EH (cell line): Measurements from ENCODE around the gene HRG.
"Not testable (repeated sequence)": the region's sequence is repeated elsewhere in the genome, so short reads cannot be mapped to it uniquely, and the experiment has no call there.

Experiments
- DNase-seq: peaks from one replicate; pipeline ENCODE4 v3.0.0-alpha.2; 2015; ENCODE audit warnings: low read depth

Gene HRG

DNA sequence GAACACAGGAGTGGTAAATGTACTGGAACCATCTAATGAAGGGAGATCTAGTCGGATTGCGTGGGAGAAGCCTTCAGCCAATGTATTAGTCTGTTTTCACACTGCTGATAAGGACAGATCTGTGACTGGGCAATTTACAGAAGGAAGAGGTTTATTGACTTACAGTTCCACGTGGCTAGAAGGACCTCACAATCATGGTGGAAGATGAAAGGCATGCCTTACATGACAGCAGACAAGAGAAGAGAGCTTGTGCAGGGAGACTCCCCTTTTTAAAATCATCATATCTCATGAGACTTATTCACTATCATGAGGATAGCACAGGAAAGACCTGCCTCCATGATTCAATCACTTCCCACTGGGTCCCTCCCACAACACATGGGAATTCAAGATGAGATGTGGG lies 17.0 kb downstream of the HRG start:
- no peak for DNase-seq

DNA sequence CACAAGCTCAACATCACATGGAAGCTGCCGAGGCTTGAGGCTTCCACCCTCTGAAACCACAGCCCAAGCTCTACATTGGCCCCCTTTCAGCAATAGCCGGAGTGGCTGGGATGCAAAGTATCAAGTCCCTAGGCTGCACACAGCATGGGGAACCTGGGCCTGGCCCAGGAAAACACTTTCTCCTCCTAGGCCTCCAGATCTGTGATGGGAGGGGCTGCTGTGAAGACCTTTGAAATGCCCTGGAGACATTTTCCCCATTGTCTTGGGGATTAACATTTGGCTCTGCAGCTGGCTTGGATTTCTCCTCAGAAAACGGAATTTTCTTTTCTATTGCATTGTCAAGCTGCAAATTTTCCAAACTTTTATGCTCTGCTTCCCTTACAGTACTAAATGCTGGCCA lies 18.2 kb downstream of the HRG start:
- no peak for DNase-seq

DNA sequence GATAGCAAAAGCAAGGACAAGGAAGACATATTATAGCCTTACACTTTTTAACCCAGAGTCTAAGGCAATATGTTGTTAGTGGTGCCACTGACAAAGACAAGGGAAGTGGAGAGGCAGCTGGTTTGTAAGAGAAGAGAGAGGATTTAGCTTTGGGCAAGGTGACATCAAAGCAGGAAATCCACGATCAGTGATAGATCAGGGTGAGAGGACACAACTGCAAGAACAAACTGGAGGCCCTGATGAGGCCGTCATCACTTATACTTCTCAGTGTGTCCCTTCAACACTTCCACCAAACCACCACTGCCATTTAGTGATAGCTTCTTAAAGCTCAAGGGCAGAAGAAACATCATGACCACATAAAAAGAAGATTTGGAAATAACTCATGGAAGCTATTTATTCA lies 20.7 kb downstream of the HRG start:
- DNase-seq: not testable (repeated sequence)

DNA sequence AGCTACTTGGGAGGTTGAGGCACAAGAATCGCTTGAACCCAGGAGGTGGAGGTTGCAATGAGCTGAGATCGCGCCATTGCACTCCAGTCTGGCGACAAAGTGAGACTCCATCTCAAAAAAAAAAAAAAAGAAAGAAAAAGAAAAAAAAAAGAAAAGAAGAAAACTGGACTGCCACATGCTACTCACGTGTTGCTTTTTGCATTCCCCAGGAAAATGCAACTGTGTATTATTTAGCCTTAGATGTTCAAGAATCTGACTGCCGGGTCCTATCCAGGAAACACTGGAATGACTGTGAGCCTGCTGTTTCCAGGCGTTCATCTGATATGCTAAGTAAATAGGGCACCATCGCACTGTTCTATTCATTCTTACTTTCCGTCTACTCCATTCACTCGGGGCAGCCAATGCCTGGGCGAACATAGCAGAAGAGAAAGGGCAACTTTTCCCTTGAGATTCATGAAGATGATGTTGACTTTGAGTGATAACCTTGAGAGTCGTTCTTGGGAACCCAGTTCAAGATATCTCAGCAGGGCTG lies 21.4 kb downstream of the HRG start:
- no peak for DNase-seq

DNA sequence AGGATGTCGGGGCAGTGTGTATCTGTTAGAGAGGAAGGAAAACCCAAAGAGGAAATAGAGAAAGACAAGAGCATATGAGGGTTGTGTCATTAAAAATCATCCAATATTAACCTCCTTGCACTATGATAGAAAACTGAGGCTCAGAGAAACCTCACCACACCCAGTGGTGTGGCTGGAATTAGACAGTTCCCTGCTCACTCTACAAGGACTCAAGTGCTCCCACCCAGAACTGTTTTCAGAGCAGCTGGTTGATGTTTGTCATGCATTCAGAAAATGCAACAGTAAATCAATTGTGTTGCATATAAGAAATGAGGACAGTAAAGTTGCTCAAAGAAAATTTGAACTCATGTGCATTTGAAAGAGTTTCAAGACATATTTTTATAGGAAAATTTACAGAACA lies 24.5 kb downstream of the HRG start:
- DNase-seq: not testable (repeated sequence)

DNA sequence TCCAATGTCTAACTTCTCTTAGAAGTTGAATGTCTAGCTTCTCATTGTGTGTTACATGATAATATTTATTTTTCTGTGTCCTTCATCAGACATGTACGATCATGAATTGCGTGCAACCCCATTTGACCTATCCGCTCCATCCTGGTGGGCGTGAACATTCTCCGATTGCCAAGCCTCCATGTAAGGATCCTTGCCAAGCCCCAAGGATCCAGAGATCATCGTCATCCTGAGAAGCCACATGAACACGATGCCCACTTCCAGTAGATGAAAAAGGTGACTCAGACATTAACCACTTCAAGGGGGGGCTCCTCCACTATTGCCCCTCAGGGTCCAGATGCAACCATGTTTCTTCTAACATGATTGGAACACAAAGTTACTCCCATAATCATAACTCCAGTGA lies 25.9 kb downstream of the HRG start:
- DNase-seq: no peak

DNA sequence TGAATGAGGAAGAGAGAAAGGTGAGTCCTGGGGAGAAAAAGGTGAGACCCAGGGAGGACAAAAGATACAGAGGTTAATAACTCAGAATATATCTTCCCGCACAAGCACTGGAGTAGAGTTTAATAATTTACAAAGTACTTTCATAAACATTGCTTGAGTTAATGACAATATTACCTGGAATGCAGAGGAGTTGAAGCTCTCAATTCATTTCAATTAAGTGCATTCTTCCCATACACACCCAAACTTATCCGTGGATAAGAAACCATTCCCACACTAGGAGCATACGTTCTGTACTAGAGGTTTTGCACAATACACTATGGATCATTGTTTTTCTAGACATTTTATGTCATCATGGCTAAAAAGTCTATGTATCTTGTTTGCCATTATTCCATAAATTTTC lies 28.0 kb downstream of the HRG start:
- no peak for DNase-seq

DNA sequence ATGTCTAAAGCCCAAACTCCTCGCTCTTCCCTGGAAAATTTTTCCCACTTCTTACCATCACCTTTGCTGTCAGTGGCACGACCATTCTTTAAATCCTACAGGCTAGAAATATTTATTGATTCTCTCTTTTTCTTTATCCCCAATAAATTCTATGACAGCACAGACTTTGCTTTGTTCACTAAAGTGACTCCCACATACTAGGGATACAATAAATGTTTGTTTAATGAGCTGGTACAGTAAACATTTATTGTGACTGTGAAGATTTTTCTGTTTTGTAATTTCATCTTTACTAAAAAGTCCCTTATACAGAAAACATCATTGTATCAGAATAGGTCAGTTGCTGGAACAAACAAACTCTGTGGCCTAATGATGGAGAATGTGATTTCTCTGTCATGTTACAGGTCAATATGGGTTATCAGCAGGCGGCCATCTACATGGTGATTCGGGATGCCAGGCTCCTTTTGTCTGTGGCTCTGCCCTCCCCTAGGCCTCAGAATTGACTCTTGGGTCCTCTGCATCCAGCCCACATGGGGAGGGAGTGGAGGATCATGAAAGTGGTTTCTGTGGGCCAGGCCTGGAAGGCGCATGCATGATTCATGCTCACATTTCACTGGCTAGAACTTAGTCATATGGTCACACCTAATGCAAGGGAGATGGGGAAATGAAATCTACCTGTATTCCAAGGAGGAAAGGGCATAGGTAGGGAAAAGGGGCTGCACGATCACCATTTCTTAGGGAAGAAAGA lies 28.6 kb downstream of the HRG start:
- DNase-seq: no peak

DNA sequence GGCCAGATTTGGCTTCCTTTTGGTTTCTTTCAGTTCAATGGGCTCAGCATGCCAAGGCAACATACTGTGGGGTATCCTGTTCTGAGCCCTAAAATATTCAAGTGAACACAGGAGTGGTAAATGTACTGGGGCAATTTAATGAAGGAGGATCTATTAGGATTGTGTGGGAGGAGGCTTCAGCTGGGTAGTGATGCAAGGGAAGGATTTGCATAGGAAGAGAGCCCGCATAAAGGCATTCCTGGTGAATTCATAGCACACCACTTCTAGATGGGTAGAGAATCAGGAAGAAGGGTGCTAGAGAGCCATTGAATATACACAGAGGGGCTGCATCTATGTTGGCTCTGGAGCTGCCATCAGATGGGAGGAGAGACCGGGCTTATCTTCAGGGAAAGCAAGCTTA lies 30.7 kb downstream of the HRG start:
- no peak for DNase-seq

DNA sequence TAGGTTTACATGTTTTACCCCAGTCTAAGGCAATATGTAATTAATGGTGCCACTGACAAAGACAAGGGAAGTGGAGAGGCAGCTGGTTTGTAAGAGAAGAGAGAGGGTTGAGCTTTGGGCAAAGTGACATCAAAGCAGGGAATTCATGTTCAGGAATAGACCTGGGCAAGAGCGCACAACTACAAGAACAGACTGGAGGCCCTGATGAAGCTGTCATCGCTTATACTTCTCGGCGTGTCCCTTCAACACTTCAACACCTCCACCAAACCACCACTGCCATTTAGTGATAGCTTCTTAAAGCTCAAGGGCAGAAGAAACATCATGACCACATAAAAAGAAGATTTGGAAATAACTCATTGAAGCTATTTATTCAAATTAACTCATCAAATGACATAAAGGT lies 31.7 kb downstream of the HRG start:
- DNase-seq: no peak

DNA sequence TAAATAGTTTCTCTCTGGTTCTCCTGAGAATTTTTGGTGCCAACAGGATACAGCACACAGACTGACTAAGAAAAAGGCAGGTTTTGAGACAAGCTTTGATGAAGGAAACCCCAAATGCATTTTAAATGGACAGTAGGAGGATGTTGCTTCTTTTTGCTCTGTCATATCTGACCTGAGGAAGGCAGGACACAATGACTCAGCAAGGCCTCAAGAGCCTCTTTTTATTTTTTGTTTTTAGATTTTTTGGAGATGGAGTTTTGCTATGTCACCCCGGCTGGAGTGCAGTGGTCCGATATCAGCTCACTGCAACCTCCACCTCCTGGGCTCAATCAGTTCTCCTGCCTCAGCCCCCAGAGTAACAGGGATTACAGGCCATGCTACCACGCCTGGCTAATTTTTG lies 34.5 kb downstream of the HRG start:
- peak; percentile 6 for DNase-seq

DNA sequence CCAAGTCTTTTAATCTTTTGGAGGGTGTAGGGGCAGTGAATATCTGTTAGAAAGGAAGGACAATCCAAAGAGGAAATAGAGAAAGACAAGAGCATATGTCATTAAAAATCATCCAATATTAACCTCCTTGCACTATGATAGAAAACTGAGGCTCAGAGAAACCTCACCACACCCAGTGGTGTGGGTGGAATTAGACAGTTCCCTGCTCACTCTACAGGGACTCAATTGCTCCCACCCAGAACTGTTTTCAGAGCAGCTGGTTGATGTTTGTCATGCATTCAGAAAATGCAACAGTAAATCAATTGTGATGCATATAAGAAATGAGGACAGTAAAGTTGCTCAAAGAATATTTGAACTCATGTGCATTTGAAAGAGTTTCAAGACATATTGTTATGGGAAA lies 36.6 kb downstream of the HRG start:
- DNase-seq: not testable (repeated sequence)

DNA sequence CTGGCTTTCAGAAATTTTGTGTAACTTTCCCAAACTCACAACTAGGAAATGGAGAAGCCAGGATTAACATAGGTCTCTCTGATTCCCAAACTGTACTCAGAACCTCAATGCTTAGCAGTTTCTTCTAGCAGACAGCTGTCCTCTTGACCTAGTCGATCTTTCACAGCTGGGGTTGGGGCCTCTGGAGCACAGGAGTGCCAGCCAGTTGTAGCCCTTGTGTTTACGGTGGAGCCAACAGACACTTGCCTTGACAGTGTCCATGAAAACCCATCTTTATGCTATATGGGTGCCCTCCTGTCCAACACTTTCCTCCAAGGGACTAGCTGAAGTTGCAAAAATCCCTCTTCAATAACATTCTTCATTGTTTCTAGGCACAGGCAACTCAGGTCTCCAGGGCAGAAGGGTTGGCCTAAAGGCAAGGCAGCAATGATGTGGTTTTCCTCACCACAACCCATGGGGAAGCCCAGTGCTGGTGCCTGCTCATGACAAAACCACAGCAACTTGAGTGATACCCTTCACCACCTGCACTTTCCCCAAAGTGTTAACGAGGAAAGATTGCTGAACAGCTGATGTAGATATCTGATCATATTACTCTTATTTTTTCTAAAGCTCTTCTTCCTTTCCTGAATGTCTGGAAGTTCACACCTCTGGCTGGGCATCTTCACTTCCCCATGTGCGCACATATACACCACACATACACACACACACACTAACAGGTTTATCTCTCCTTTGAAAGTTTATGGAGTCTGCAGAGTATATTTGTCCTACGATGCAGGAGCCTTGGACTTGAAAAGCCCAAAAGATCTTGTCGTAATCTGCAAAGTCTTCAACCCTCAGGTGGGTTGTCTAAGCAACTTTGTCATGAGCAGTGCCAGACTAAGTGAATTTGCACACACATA lies 40.3 kb downstream of the HRG start:
- DNase-seq: no peak

DNA sequence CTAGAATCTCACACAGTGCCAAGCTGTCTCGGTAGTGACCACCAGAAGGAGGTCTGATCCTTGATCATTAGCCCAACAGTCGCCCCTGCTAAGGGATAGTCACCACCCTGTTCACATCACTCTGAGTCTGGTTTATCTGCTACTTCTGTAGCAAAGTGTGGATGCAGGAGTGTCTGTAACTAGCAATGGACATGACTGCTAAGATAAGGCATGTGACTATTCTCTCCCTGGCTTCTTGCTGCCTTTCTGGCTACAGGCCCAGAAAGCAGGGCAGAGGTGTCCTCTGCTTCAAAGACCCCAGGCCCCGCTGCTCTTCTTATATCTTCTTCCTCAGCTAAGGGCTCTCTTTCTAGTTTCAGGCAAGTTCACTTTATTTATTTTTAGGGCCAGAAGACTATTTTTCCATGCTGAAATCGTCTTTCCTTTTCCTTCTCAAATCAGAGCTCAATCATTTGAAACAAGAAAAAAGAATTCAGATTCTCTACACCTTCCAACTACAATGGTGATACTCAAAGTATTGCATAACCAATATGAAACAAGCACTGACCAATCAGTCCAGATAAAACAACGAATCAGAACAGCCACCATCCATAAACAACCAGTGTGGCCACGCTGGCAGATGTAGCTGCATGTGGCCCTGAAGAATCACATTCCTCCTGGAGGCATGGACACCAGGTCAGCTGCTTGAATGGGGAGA lies 43.3 kb downstream of the HRG start:
- DNase-seq: no peak

DNA sequence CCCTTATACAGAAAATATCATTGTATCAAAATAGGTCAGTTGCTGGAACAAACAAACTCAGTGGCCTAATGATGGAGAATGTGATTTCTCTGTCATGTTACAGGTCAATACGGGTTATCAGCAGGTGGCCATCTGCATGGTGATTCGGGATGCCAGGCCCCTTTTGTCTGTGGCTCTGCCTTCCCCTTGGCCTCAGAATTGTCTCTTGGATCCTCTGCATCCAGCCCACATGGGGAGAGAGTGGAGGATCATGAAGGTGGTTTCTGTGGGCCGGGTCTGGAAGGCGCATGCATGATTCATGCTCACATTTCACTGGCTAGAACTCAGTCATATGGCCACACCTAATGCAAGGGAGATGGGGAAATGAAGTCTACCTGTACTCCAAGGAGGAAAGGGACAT lies 44.9 kb downstream of the HRG start:
- DNase-seq: not testable (repeated sequence)

DNA sequence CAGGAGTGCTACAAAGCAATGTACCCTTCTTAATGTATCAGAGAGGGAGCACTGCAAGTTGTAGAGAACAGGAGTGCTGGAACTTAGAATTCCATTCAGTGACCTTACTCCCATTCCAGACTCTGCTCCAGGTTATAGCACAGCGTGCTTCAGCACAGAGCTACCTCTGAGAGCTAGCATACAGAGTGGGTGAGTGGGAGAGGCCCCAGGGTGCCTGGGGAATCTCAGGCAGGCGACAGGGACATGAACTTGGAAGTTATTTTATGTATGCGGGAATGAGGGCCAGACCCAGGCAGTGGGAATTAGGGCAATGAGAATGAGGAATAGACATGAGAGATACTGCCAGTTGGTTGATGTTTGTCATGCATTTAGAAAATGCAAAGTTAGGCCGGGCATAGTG lies 47.7 kb downstream of the HRG start:
- no peak for DNase-seq

DNA sequence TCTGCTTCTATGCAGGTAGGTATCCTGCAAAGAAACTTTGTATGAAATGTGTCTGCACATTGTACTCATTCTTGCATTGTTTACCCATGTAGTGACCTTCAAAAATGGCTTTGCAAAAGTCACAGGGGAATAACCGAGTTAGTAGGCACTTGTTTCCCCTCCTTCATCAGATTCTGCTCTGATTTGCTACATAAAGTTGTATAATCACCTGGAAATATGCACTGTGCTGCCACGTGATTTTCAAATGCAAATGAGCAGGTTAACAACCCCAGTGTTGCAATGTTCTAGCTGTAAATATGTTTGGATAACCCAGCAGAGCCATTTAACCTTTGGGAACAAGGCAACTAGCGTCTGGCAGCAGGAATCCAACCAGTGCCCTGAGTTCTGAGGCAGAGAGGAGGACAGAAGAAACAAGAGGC lies 51.2 kb downstream of the HRG start, which contains the start of gene KNG1:
TSS of gene KNG1 (plus strand) at position 321 of the 419 bp plus-strand sequence. CDS start 184 bp downstream, outside the sequence.
- DNase-seq: no peak

DNA sequence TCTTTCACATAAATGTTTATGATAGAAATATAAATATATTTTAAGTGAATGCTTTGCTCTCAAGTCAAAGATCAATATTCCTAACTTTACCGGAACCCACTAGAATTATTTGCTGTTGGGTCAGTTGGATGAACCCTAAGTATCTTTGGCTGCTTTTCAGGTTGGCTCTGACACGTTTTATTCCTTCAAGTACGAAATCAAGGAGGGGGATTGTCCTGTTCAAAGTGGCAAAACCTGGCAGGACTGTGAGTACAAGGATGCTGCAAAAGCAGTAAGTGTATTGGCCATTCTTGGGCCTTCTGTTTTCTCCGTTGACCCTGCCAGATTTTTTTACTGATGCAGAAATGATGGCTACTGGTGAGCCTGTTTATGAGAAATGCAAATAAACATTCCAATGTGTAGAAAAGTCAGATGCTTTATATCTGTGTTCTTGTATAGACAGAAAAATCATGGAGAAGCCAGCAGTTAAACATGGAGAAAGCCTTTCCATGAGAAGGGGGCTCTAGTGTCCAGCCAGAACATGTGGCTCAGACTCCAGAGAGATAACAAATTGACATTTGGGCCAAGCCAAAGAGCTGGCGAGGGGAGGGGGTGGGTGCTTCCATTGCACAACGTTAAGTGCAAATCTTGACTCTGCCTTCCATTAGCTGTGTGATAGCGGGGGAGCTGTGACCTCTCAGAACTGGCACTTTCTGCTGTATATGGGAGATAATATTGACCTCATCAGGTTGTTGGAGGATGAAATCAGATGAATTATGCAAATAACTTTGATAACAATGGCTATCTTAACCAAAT lies 54.3 kb downstream of the HRG start:
- no peak for DNase-seq

DNA sequence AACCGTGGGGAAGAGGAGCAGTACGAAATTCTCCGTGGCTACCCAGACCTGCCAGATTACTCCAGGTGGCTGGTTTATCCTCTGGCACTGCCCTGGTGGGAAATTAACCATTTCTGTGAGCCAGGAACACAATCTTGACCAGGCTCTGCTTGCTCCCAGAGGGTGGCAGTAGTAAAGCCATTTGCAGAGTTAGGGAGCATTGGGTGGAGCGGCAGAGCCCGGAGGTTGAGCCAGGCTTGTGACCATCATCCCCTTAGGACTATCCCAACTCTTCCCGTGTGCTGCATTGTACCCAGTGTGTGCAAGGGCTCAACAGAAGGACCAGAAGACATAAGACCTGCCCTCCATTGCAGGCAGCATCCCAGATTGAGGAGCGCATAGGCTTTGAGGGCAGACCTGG lies 56.6 kb downstream of the HRG start:
- DNase-seq: peak; percentile 41

DNA sequence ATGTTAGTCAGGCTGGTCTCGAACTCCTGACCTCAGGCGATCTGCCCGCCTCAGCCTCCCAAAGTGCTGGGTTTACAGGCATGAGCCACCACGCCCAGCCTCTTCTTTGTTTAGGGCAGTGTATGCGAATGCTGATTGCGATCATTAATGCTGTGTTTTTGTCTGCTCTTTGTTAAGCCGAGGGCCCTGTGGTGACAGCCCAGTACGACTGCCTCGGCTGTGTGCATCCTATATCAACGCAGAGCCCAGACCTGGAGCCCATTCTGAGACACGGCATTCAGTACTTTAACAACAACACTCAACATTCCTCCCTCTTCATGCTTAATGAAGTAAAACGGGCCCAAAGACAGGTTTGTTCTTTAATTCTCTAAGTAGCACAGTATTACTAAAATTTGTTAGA lies 59.1 kb downstream of the HRG start:
- DNase-seq: no peak
